HG03457 (cell line): ENCODE data around the gene CARF.

Experiments
- ATAC-seq: cut with Tn5 transposase; IDR thresholded peaks from one replicate; pipeline ENCODE4 v1.9.1; 2021; ENCODE audit warnings: moderate number of reproducible peaks; ENCODE audit not compliant: unreplicated experiment

CARF gene

DNA sequence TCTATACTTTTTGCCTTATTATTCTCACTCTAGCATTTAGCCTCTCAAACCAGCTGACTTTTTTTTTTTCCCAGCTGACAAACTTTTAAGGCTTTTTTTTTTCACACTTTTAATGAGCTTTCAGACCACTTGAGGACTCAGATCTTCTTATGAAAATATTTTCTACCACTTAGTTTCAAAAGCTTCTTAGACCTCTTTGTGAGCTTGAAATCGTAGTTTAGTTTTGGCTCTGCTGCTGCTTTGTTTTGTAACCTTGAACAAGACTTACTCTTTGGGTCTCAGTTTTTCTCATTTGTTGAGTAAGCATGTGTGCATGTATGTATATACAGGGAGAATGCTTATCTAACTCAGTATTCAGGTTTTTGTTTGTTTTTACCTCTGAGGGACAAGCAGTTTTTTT lies 106.1 kb downstream of the CARF start:
- no peak for ATAC-seq

DNA sequence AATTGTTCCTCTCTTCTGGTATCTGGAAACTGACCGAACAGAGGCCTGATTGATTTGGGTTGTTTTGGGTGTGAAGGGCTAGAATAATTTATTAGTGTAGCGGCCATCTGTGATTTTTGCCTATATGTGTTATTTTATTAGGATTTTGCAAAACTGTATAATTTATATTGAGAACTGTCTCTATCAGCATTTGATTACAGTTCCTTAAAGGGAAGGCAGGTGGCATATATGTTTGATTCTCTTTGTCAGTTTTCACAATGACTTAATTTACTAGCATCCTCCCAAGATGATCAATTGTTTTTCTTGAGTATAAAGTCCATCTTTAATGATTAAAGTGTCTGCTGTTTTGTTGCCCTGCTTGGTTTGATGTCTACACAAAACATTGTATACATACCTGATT lies 107.1 kb downstream of the CARF start:
- no peak for ATAC-seq

DNA sequence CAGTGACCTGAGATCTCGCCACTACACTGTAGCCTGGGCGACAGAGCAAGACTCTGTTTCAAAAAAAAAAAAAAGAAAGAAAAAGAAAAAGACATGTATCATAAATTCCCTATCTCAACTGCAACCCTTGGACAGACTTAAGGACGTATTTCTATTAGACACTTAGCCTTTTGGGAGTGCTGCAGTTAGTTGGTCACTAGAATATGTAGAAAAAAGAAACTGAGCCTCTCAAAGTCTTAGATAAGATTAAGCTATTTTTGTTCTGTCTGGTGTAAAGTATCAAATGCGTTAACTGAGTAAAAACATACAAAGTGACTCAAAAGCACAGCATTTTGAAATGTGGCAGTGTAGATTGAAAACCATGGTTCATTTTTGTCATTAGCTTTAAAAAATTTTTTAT lies 109.9 kb downstream of the CARF start:
- ATAC-seq, result no peak

DNA sequence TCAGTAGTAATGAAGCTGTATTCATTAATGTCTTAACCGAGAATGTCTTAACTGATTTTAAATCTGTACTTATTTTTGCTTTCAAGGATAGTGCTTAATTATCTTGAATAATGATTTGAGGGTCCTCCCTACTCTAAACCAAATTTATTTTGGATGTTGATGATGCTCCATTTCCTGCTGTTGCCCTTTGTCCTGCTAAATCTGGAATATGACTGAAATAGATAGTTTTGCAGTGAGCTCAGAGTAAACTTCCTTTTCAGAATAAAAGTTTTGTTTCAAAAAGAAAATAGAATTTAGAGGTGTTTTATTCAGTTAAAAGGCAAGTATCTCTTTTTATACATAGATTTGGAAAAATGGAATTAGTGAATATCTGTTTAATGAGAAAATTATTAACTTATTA lies 110.7 kb downstream of the CARF start:
- no peak for ATAC-seq

DNA sequence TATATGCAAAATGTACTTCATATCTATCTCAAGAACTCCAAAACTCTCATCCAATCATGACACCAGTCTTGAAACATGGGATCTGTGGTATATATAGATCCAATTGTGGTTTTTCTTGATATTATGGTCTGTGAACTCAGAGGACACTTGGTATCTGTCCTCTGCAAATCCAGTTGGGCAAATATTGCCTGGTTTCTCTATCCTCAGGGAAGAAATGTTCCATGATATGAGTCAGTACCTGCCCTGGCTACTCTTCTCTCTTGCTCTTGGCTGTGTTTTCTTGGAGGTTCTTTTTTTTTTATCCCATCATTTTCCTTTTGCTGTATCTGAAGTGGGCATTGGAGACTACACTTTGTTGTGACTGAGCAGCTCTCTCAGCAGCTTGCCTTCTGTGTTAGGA lies 113.5 kb downstream of the CARF start:
- no peak for ATAC-seq

DNA sequence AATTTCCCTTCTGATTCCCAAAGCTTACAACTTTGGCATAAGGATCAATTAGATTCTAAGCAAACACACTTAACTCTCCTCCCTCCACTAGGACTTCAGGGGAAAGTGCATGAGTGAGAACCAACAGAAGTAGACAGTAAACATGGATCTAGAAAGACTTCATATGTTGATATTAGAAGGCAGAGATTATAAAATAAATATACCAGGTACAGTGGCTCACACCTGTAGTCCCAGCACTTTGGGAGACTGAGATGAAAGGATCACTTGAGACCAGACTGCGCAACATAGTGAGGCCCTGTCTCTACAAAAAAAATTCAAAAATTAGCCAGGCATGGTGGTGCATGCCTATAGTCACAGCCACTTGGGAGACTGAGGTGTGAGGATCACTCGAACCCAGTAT lies 118.5 kb downstream of the CARF start:
- no peak for ATAC-seq

DNA sequence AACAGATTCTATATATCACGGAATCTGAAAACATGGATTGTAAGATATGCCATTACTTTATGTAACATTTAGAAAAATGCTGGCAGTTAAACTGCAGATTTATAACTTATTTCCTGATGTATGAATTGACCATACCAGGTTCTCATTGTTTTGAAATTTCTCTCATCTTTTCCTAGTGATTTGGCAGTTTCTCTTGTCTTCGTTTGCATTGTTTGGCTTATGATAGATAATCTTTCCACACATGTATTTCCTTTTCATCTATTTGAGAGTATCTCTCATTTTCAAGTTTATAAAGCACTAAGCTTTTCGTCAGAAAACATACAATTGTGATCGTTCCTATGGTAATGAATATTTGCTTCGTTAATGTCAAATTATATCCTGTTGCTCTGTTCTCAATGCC lies 118.9 kb downstream of the CARF start:
- ATAC-seq, result no peak

DNA sequence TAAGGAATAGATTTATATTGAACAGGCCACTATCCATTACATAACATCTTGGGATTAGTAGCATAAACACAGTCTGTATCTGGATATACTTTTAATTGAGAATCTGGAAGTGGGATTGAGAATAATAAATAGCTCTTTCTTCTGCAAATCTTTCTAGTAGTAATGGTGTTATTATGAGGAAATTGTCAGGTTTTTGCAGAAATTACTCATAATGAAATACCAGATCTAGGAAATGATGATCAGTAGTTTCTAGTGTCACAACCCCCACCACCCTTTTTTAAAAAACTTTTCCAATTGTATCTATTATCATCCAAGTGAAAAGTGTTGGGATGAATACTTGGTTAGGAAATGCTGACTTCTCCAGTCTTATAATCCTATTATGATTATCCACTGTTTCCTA lies 121.3 kb downstream of the CARF start:
- ATAC-seq, result no peak

DNA sequence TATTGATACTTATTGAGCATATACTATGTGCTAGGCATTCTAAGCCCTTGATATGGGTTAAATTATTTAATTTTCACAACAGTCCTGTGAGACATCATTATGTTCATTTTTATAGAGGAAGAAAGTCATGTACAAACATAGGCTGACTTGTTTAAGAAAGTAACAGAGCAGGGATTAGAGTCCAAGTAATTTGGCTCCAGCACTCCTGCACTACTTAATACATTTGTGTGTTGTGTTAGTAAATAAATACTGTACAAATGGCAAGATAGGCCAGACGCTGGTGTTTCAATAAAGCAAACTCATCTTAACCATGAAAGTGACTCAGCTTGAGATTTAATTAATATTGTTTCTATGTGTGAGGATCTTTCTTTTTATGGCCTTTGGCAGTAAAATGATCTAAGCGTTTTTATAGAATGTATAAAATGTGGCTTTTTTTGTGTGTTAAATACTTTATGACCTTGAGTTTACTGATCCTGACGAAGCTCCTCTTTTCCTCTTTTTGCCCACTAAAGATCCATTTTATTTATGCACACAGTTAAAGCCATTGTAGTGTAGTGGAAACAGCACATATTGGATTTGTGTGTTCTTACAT lies 123.9 kb downstream of the CARF start:
- ATAC-seq, result no peak
